DMS114 treated with DMSO at 0.1 percent for 48 hours (cell line): Measurements from ENCODE around the gene HSP90B1.

Experiments used
- DNase-seq: peaks from one replicate; lab custom pipeline; 2025; ENCODE audit not compliant: unreplicated experiment; lab: John Stamatoyannopoulos, UW

The HSP90B1 gene

GRCh38 chr12:103930034-103930786 is at the start of gene HSP90B1:
HSP90B1 (plus strand) TSS chr12:103930410; CDS start chr12:103930516, 106 bp downstream.
- DNase-seq = peak; percentile 99

GRCh38 chr12:103881261-103881660 is 48.9 kb upstream of the HSP90B1 start:
- no peak for DNase-seq

DNA sequence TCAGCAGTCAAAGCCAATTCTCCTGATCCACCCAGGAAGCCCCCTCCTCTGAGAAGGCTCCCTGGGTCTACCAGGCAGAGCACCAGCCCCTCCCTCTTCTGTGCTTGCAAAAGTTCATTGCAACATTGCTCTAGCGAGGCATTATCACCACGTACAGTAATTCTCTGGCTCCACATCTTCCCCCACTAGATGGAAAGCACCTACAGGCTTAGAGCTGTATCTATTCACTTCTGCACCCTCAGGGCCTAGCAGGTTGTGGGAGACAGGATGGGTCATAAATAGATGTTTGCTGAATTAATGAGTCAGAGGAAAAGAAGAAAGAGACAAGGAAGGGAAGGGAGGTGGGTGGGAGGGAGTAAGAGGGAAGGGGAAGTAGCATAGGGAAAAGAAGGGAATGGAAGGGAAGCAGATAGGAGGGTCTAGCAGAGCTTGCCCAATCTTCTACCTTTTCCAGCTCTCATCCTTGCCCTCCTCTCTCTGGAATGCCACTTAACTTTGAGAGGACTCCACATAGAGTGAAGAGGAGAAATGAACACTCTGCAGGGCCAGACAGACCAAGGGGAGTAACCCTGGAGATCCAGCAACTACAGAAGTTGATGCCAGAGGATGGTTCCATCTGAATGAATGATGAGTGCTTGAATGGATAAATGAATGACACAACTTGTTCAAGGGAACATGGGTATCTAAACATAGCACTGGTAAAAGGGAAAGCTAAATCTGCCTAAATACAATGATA is 47.2 kb upstream of the HSP90B1 start:
- DNase-seq = no peak

DNA sequence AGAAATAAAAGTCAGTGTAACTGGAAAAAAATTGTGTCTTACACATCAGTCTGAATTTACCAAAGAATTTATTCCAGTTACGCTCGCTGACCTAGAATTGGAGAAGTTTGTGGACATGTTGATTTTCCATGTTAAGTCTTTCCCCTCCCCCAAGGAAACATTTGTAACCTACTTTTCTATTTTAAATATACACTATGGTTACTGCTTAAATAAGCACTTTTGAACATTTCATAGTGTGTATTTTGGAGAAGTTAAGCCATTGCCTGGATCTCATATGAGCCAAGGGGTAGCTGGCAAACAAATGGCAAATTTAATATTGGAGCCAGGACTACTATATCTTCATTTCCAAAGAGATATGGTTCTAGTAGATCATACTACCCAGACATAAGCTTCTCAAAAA is 46.3 kb upstream of the HSP90B1 start:
- DNase-seq = no peak

GRCh38 chr12:103884316-103884715 is 45.9 kb upstream of the HSP90B1 start:
- peak; percentile 17 for DNase-seq

- no peak for DNase-seq
These were observed 43.9 kb upstream of the HSP90B1 start for GRCh38 chr12:103886195-103886797.

GRCh38 chr12:103887738-103888137 is 42.5 kb upstream of the HSP90B1 start:
- DNase-seq = no peak

DNA sequence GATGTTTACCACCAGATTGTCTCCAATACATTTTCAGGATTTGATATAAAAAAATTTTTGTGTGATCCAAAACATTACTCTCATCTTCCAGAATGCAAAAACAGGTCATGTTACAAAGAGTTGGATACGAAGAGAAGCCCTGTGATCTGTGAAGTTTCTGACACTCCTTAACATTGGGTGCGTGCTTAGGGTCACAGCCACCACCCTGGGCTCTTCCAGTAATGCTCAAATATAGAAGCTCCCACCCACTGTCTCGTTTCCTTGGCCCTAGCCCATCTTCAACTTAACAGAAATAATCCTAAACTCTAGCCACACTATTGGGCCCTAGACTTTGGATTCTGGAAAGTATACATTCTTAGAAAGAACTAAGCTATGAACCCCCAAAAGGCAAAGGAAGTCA is 32.9 kb upstream of the HSP90B1 start:
- no peak for DNase-seq

DNA sequence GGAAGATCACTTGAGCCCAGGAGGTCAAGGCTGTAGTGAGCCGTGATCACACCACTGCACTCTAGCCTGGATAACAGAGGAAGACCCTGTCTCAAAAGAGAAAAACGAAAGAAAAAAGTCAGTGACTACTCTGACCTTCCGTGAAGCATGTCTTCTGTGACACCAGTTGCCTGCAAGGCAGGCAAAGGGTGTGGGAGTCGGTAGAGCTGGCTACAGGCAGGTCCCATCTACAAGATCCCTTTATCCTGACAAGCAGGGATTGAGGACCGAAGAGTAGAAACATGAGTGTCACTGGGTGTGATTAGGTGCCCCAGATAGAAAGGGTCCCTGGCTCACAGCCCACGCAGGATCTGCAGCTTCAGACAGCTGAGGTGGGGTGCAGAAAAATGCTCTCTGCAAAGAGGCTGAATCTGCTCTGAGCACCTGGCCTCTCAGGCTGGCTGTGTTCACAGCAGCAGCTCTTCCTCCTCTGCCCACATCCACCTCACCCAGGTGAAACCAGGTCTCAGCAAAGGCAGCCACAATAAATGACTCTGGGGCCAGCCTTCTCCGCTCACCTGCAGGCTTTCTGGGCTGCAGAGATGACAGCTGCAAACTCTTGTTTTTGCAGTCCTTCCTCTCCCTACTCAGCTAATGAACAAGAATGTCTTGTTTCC is 28.6 kb upstream of the HSP90B1 start:
- DNase-seq = no peak

DNA sequence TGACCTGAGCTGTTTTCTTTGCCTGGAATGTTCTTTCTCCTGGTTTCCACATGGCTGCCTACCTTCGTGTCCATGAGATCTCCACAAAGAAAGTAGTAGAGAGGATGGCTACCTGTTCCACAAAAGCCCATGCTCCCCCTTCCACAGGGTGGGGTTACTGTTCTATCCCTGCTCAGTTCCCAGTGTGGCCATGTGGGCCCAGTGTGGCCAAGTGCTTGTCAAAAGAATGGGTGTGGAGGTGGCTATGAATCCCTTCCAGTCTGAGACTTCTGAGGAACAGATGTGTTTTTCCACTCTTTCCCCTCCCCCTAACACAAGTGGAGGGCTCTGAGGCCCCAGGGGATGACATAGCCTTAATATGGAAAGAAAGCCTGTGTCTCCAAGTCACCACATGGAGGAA is 26.2 kb upstream of the HSP90B1 start:
- no peak for DNase-seq

DNA sequence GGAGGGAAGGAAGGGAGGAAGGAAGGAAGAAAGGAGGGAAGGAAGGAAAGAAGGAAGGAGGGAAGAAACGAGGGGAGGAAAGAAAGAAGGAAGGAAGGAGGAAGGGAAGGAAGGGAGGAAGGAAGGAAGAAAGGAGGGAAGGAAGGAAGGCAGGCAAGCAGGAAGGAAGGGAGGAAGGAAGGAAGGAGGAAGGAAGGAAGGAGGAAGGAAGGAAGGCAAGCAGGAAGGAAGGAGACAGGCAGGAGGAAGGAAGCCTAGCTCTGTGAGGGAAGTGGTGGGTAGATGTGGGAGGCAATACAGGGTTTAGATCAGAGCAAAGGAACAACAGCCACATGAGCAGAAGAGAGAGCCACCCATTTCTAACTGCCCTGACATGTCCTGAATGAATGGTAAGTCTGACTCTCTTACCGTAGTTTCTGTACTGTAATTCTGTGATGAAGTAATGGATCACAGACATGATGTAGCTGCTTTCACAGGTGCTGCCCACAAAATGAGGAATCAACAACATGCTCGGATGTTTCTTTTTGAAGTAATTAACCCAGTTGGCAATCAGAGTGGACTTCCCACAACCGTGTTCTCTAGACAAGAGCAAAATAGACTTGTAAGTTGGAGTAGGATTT is 24.4 kb upstream of the HSP90B1 start:
- no peak for DNase-seq

DNA sequence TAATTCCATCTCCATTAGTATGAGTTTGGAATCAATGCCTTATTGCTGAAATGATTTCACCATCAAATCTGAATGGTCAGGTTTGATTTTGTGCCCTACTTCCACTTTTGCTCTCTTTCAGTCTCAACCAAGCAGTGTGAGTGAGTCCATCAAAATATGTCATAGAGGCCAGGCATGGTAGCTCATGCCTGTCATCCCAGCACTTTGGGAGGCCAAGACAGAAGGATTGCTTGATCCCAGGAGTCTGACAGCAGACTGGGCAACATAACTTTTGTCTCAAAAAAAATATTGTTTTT is 22.0 kb upstream of the HSP90B1 start:
- DNase-seq = no peak

GRCh38 chr12:103908877-103909276 is 21.3 kb upstream of the HSP90B1 start:
- no peak for DNase-seq

DNA sequence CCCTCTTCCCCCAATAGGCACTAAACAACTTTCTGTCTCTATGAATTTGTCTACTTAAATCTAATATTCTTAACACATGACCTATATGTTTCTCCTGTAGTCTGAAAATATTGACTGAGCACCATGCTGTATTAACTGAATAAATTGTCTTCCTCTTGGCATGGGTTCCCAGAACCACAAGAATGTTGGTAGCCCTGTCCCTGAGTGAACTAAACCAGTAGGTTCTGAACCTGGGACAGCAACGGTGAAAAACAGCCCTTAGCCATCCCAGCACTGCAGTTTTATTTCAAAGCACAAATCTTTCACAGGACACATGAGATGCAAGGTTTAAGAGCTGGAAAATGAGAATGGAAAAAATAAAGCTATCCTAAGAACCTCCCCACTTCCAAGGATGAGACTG is 20.4 kb upstream of the HSP90B1 start:
- DNase-seq = no peak

DNA sequence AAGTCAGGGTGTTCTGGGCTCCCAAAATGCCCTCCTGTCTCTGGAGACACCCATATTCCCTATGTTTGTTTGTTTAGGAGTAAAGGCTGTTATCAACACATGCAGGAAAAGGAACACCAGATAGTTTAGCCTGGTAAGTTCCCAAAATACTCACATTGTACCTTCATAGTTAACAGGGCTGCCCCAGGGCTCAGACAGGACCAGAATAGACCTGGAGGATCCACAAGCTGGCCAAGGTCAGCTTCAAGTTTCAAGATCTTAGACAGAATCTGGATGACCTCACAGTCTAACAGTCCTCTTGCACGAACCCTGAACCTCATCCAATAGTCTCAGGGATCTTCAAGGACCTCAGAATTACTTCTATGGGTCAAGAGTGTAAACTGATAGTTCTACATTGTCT is 18.1 kb upstream of the HSP90B1 start:
- no peak for DNase-seq

- no peak for DNase-seq
These were observed 17.1 kb upstream of the HSP90B1 start for GRCh38 chr12:103913100-103913499.

DNA sequence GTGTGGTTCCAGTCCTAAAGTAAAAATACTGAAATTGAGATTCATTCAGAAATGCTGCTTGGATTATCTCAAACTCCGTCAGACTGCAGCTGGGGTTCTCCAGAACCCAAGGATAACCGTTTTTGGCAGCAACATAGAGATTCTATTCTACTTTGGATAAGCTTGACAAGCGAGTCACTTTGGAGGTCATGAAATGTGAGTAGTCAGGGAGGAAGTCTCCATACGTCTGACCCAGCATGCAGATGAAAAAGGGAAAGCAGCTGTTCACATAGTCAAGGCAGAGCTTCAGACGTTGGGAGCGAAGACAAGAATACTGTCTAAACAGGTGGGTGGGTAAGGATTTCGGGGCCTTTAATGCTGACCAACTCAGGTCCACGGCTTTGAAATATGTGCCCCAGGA is 14.9 kb upstream of the HSP90B1 start:
- DNase-seq = no peak

DNA sequence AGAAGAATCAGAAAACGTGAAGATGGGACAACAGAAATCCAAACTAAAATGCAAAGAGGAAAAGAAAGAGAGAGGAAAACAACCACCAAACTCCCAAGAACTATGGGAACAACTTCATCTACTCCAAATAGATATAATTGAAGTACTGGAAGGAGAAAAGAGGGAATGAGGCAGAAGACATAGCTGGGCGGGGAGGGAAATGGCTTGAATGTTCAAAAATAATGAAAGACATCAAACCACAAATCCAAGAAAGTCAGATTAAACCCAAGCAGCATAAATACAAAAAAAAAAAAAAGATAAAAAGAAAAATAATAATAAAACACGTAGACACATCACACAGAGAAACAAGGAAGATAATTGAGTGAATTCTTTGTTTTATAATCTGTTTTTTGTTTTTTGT is 12.3 kb upstream of the HSP90B1 start:
- DNase-seq = no peak

DNA sequence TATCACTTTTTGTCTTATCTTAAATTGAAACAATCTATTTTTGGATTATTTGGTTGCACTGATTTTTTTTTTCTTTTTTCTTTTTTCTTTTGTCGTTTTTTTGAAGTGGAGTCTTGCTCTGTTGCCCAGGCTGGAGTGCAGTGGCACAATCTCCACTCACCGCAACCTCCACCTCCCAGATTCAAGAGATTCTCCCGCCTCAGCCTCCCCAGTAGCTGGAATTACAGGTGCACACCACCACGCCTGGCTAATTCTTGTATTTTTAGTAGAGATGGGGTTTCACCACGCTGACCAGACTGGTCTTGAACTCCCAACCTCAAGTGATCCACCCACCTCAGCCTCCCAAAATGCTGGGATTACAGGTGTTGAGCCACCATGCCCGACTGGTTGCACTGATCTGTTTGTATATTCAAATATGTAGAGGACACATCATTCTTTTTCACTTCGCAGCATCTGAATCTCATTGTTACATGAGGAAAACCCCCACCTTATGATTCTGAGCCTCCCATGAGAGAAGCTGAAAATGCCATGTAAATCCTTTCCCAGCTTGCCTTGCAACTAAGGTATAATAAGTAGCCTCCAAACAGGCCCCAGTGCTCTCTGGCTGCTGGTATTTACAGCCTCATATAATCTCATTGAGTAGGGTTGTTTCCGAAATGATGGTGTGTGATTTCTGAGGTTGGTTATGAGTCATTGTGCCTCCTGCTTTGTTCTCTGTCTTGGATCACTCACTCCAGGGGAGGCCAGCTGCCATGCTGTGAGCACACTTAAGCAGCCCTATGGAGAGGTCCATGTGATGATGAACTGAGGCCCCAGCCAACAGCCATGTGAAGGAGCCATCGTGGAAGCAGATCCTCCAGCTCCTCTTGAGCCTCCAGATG is 5.2 kb upstream of the HSP90B1 start:
- DNase-seq = no peak

DNA sequence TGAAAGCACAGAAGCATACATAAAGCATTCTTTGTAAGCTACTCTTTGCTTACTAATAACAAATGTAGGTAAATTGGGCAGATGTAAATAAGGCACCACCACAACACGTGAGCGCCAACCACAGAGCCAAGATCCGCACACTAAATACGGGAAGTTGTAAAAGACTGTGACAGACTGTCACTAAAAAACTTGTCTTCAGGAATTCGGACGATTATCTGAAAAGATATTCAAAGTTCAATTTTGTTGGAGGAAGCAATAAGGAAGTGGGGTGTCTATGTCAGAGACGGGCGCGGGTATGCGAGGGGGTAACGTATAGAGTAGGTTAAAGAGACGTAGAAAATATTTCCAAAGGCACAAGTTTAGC is 1.5 kb upstream of the HSP90B1 start:
- DNase-seq = no peak
